GM18868 (cell line): ENCODE measurements around the gene MROH2A.

Experiments used
- ATAC-seq: cut with Tn5 transposase; IDR thresholded peaks from one replicate; pipeline ENCODE4 v1.9.1; 2021; ENCODE audit warnings: mild to moderate bottlenecking, moderate library complexity; ENCODE audit not compliant: unreplicated experiment

The MROH2A gene

GRCh38 chr2:233833345-233833744 lies 55.2 kb downstream of the MROH2A start:
- ATAC-seq: no peak

DNA sequence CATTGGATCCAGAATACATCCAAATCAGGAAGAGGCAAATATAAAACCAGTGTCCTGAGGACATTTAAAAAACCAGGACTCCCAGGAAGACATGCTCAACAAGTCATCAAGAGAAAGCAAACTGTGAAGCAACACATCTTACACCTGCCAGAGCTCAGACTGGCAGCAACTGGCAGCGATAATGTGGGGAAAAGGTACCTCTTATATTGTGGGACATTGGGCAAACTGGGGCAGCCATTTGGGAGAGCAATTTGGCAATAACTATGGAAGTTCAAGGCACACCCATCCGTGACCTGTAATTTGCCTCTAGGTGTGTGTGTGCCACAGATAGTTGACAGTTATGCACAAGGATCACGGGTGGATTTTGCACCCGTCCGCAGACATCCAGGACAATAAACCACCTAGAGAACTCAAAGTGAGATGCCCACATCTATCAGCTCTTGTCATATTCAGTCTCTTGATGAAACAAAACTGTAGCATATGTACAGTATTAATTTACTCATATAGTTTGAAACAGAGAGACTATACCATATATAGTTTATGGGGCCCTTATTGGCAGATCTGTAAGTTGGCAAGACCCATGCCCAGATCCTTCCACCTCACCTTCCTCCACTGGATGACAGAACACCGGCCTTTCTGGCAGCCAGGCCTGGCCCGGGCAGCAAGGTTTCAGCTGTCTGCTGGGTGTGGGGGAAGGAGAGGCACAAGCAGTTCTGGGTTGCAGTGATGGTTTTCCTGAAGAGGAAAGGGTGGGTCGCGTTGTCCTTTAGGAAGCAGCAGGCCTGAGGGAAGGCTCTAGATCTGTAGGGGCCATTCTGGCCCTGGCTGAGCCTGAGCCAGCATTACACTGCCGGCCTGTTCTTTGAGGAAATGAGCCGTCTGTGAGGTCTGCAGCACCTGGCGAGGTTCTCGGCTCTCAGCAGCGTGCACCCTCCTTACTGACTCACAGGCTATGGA lies 57.4 kb downstream of the MROH2A start:
- ATAC-seq: no peak

- ATAC-seq: no peak
Measured at GRCh38 chr2:233836359-233836758, 58.2 kb downstream of the MROH2A start.

GRCh38 chr2:233837694-233838229 lies 59.6 kb downstream of the MROH2A start:
- no peak for ATAC-seq

- no peak for ATAC-seq
Measured at GRCh38 chr2:233838251-233838650, 60.1 kb downstream of the MROH2A start.

DNA sequence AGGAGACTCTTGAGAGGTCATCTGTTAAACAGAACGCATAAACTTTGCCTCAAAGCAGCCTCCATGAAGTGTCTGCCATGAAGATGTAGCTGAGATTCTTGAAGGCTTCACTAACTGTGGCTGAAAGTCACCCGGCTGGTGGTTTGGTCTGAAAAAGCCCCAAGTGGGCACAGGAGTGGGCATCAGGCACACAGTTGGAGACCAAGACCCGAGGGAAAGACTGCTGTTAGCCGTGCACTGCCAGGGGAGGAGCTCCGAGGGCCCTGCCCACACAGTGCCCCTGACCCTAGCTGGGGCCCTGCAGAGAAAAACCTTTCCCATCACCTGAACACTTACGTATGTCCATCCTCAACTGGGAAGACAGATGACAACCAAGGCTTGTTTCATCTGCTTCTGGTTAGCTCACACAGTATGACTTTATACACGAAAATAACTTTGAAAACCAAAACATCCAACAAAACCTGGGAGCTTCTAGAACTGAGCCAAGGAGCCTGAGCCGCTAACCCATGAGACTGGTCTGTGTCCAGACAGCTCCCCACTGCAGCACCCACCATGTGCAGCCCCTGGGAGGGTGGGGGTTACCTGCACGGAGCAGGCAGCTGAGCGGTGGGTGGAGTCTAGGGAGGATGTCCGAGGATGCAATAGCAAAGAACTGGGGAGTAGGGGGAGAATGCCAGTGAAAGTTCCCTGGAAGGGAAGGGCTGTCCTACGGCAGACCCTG lies 60.8 kb downstream of the MROH2A start:
- no peak for ATAC-seq

- ATAC-seq: no peak
Measured at GRCh38 chr2:233839447-233839820, 61.3 kb downstream of the MROH2A start.

DNA sequence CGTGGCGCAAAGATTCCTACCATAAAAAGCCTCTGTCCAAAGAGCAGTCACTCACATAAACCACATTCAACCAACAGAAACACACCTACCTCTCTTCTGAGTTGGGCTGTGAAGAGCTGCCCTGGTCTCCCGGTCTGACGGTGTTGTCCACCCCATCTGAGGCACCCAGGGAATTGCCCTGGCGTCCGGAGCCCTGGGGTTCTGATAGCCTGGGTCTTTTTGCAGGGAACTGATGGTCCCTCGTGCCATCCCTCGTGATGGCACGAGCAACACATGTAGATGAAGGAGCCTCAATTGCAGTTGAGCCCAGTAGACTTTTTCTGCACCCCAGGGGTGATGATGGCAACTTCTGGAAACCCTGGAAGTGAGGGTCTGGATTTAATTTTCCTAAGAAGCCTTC lies 62.4 kb downstream of the MROH2A start:
- no peak for ATAC-seq

GRCh38 chr2:233841183-233841582 lies 63.1 kb downstream of the MROH2A start:
- no peak for ATAC-seq

- no peak for ATAC-seq
Measured at GRCh38 chr2:233844064-233844807, 66.1 kb downstream of the MROH2A start.

DNA sequence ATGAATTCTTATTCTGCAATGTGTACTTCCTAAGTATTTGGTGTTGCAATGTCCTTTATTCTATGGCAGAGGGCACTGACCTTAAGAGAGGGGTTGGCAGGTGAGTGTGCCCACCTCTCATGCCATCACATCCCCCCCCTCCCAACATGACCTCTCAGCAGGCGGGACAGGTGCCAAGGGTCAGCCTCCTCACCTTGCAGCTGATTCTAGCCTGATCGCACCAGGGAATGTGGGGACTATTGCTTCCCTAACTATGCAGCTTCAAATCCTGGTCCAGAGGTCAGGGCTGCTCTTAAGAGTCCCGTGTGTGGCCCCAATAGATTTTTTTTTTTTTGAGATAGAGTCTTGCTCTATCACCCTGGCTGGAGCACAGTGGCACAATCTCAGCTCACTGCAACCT lies 66.7 kb downstream of the MROH2A start:
- no peak for ATAC-seq

DNA sequence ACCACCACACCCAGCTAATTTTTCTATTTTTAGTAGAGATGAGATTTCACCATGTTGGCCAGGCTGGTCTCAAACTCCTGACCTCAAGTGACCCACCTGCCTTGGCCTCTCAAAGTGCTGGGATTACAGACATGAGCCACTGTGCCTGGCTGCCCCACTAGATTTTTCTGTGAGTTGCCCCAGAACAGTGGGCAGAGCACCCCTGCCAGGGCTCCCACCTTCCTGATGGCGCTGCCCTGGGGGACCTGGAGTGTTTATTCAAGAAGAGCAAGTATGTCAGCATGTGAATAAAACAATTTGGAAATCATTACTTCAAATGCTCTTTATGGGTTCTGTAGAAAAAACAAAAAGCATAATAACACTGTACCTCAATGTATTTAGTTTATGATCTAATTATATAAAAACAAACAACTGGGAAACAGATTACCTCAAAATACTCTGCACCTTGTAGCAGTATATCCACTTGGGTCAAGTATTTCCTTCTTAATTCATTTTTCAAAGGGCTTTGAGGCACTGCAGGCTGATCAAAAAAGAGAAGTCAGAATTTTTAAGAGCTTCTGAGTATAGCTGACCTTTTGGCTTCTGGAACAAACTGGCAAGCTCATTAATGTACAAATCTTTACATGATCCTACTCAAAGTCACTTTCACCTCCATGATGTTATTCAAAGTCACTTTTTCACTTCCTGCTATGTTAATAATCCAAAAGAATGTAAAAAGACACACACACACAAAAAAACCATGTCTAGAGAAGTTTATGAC lies 67.4 kb downstream of the MROH2A start:
- no peak for ATAC-seq

GRCh38 chr2:233846387-233847247 lies 68.5 kb downstream of the MROH2A start:
- ATAC-seq: no peak

DNA sequence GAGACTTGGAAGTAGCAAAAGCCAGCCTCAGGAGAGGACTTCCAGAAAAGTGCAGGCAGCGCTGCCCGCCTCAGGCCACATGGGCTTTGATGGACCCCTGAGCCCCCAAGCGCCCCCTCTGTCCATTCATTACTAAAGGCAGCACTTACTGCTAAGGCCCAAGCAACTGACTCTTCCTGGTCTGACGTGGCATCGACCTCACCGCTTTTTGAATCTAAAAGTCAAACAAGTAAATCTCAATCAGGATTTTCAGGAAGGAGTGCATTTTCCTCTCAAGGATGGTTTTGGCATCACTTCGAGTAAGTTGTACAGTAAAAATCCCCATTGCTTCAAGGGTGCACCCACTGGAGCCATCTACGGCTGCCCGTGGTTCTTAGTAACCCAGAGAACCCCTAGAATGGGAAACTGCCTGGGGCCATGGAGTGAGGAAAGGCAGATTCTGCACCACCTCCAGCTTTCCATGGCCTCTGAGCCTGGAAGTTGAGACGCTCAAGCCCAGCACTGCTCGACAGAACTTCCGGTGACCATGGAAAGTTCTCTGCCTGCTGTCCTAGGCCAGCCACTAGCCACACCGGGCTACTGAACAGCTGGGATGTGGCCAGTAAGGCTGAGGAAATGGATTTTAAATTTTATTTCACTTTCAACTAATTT lies 69.2 kb downstream of the MROH2A start:
- no peak for ATAC-seq

- ATAC-seq: no peak
Measured at GRCh38 chr2:233848276-233848675, 70.1 kb downstream of the MROH2A start.

DNA sequence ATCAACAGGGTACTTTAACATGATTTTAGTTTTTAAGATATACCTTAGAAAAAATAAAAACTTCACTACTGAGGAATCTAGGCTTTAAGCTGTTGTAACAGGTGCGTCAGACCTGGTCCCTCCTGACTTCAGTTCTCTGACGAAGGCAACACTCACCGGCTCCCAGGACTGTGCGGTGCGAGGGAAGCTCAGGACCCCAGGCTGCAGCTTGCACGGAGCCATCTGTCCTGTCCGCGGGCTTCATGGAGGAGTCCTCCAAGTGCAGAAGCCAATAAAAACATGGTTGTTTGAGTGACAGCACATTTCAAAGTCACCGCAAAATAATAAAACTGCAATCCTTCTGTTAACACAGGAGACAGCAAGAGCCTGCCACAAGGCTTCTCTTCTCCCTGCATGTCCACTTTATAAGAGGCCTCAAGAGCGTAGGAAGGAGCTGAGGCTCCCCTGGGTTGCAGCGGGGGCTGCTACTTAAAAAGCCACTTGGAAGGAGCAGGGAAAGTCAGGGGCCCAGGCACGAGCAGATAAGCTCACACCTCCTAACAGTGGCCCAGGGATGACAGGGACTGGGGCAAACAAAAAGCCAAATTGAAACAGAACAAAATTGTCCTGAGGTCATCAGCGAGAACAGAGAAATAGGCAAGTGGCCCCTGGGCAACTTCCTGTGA lies 71.6 kb downstream of the MROH2A start:
- no peak for ATAC-seq

- ATAC-seq: no peak
Measured at GRCh38 chr2:233850745-233851144, 72.6 kb downstream of the MROH2A start.

GRCh38 chr2:233851169-233851568 lies 73.0 kb downstream of the MROH2A start:
- no peak for ATAC-seq
